BE2C (cell line): ENCODE data around the gene MAN1A2. TPM values are rescaled to one million over a fixed set of nuclear protein-coding genes. Genes with fewer than 3 reads are reported as not detected.

Experiments used
- DNase-seq: peaks from one replicate; pipeline ENCODE4 v3.0.0-alpha.2; 2020
- H3K27me3 ChIP-seq: fragments of 250-450 bp; sonication (Bioruptor Pico); 2 replicates; pipeline ENCODE4 v1.5.1; 2020; ENCODE audit warnings: mild to moderate bottlenecking
- H3K36me3 ChIP-seq: fragments of 250-450 bp; sonication (Bioruptor Pico); 2 replicates; pipeline ENCODE4 v1.5.1; 2020; ENCODE audit warnings: mild to moderate bottlenecking
- H3K4me1 ChIP-seq: fragments of 250-450 bp; sonication (Bioruptor Pico); 2 replicates; pipeline ENCODE4 v1.5.1; 2020
- H3K4me3 ChIP-seq: 2 replicates; pipeline ENCODE4 v1.5.1; 2011; ENCODE audit warnings: low read depth, low read length
- H3K9me3 ChIP-seq: fragments of 250-450 bp; sonication (Bioruptor Pico); 2 replicates; pipeline ENCODE4 v1.5.1; 2020
- polyA plus RNA-seq: library from polyadenylated mRNA; unstranded; fragments of >200 nt; gene quantifications from one replicate; pipeline ENCODE4 v1.2.1, GENCODE V29; 2012; ENCODE audit warnings: low read depth, missing spikeins; ENCODE audit not compliant: insufficient read length, insufficient read depth
- TF ChIP-seq, protein P1 (sequence below): IDR thresholded peaks from 2 replicates; pipeline ENCODE4 v1.5.1; 2012; ENCODE audit warnings: mild to moderate bottlenecking, low read depth, low read length

MAN1A2 gene
- polyA plus RNA-seq: 17.8 TPM

DNA sequence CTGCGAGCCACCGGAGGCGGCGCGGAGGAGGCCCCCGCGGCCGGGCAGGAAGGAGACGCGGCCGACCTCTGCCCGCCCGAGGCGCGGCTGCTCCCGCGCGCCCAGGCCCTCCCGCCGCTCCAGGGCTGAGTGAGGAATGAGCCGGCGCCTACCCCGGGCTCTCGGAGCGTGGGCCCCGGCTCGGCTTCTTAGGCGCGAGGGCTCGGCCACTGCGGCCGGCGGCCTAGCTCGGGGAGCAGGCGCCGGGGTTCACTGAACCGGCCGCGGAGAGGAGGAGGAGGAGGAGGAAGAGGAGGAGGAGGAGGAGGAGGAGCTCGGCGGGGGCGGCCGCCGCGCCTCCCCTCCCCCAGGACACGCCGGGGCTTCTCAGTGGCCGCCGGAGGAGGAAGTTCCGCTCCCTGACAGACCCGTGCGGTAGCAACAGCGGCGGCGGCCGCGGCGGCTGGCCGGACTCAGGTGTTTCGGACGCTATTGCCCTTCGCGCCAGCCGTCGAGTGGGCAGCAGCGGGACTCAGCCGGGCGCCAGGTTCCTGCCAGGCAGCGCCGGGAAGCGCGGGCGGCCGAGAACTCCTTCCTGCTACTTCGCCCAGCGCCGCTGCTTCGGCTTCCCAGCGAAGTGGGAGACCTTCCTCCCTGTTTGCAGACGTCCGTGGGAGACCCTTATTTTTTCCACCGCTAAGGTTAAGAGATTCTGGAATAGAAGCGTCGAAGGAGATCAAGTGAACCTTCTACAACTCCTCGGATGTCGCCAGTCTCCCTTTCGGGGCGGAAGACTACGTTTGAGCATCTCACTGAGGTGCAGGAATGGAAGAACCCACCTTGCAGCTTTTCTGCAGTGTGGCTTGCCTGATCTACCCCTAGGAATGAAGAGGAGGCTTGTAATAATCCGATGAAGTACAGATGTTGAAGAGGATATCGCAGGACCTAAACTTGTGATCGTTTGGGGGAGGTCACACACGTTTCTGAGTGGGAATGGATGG is at the start of gene MAN1A2:
Gene MAN1A2 (plus strand): TSS at position 404 of the 980 bp plus-strand sequence. CDS start 735 bp downstream, outside the sequence.
- Histone ChIP-seq H3K4me3 (peak within 1 kb of the TSS; percentile 70), H3K9me3 (no peaks in the 10 kb centered on the region), H3K36me3 (no peaks in the 10 kb centered on the region), H3K27me3 (no peaks in the 10 kb centered on the region), H3K4me1 (peaks cover 5% of the 10 kb centered on the region)
- DNase-seq: peak; percentile 83
- TF ChIP-seq, protein P1, sequence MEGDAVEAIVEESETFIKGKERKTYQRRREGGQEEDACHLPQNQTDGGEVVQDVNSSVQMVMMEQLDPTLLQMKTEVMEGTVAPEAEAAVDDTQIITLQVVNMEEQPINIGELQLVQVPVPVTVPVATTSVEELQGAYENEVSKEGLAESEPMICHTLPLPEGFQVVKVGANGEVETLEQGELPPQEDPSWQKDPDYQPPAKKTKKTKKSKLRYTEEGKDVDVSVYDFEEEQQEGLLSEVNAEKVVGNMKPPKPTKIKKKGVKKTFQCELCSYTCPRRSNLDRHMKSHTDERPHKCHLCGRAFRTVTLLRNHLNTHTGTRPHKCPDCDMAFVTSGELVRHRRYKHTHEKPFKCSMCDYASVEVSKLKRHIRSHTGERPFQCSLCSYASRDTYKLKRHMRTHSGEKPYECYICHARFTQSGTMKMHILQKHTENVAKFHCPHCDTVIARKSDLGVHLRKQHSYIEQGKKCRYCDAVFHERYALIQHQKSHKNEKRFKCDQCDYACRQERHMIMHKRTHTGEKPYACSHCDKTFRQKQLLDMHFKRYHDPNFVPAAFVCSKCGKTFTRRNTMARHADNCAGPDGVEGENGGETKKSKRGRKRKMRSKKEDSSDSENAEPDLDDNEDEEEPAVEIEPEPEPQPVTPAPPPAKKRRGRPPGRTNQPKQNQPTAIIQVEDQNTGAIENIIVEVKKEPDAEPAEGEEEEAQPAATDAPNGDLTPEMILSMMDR: no peak

DNA sequence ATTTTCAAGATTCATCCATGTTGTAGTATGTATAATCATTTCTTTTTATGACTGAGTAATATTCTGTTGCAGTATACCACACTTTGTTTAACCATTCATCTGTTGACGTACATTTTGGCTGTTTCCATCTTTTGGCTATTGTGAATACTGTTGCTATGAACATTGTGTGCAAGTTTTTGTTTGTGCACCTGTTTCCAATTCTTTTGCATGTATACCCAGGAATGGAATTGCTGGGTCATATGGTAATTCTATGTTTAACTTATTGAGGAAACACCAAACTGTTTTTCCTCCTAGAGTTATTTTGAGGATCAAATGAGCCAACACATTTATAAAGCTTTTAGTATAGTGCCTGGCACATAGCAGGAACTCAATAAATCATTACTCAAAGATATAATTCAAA is 49.2 kb upstream of the MAN1A2 start:
- H3K4me1 ChIP-seq: peaks cover 5% of the 10 kb centered on the region; the same call in 1 of the 2 replicates
- no peak overlapping the region for H3K4me3 ChIP-seq
- H3K36me3 ChIP-seq: no peaks in the 10 kb centered on the region
- no peaks in the 10 kb centered on the region for H3K9me3 ChIP-seq
- H3K27me3 ChIP-seq: no peaks in the 10 kb centered on the region
- TF ChIP-seq, protein P1: no peak
- DNase-seq: no peak

DNA sequence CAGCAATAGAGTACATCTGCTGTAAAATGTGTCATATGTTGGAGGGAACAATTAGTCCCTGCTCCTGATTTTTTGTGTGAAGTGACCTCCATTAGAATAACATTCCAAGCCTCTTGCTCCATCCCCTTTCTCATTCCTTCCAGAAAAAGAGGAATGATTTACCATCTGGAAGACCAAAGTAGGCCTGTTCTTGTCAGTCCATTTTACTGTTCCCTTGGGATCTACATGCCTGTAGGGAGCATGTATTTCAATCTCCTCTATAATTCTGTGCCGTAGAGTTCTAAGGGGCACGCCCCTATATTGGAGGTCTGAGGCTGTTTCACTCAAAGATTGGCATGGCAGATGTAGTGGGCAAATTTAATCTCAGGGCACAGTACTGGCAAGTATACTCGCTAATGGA is 48.8 kb upstream of the MAN1A2 start:
- peaks cover 5% of the 10 kb centered on the region; the same call in 1 of the 2 replicates for H3K4me1 ChIP-seq
- no peaks in the 10 kb centered on the region for H3K9me3 ChIP-seq
- DNase-seq: peak; percentile 9

DNA sequence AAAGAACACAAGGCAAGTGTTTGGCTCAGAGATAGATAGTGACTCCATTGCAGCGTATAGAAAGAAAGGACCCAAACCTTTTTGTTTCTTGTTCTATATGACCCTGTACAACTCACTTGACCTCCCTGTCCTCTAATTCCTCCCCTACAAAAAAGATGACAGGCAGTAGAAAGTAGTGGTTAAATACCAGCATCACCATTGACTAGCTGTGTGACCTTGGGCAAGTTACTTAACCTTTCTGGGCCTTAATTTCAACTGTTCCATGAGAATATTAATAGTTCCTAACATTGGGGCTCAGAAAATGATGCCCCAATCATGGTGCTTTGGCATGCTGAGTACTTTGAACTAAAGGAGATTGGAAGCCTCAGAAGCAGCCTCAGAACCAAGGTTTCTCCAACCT is 46.7 kb upstream of the MAN1A2 start:
- no peak overlapping the region for H3K4me3 ChIP-seq
- H3K9me3 ChIP-seq: no peaks in the 10 kb centered on the region
- H3K27me3 ChIP-seq: no peaks in the 10 kb centered on the region
- H3K4me1 ChIP-seq: peaks cover 10% of the 10 kb centered on the region; the same call in 1 of the 2 replicates
- DNase-seq: no peak
- H3K36me3 ChIP-seq: no peaks in the 10 kb centered on the region
- TF ChIP-seq, protein P1: no peak

More for the DNA sequence above, 48.8 kb upstream of the MAN1A2 start:
- Histone ChIP-seq H3K27me3 (no peaks in the 10 kb centered on the region), H3K4me3 (no peak overlapping the region), H3K36me3 (no peaks in the 10 kb centered on the region)
- TF ChIP-seq, protein P1: no peak

DNA sequence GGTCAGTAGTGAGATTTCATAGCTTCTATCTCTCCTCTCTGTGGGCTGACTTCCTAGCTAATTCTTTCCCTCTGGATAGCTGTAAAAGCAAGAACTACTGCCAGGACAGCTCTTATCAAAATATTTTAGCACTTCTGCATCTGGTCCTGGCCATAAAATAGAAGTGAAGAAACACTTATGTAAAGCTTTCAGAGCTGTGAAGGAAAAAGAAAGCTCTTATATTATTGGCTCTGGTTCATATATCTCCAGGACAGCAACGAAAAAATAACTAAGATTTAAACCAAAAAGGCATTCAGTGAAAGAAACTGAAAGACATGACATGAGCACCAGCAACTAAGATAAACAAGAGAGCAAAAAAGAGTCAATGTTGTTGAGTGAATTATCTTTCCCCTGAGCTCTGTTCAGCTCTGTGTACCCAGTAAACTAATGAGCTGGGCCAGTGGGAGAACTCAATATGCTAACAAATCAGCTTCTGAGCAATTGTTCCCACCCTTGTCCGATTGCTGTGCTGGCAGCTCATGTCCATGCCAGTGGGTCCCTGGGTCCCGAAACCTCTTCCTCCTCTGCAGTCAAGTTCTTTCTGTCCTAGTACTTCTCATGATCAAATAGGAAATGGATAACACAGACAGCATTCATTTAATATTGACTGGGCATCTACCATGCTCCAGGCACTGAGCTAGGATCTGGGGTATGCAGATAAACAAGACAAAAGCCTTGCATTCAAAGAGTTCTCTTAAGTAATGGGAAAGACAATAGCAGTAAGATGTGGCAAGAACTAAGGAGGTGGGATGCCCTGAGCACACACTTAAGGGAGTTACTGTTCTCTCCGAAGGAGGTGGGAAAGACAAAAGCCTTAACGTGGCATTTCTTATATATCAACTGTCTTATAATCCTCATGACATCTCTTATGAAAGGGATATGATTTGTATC is 45.3 kb upstream of the MAN1A2 start:
- Histone ChIP-seq H3K36me3 (no peaks in the 10 kb centered on the region), H3K9me3 (no peaks in the 10 kb centered on the region), H3K4me3 (no peak overlapping the region), H3K4me1 (peaks cover 10% of the 10 kb centered on the region; the same call in 1 of the 2 replicates), H3K27me3 (no peaks in the 10 kb centered on the region)
- no peak for DNase-seq
- TF ChIP-seq, protein P1: no peak
